K562 (cell line): ENCODE data around the gene TIMP2. TPM values are rescaled to one million over a fixed set of nuclear protein-coding genes. Genes with fewer than 3 reads are reported as not detected.

Experiments used
- ATAC-seq: fragments of 200-7000 bp; cut with Tn5 transposase; 3 replicates; pipeline ENCODE4 v1.9.1; 2020; ENCODE audit warnings: moderate library complexity
- BruUV-seq: library from RNA; stranded (reverse); fragments of 400-500 nt; replicated peaks from 2 replicates; lab custom pipeline; 2021; lab: Mats Ljungman, UMichigan
- CTCF ChIA-PET: fragments of 300-600 bp; formaldehyde crosslinking; extraction: SDS; loops from one replicate; lab custom pipeline; 2021; ENCODE audit warnings: low intra/inter-chr PET ratio; lab: Yijun Ruan, JAX
- POLR2A ChIA-PET: fragments of 300-600, 350-650 bp; sonication (Branson Sonifier 250); formaldehyde crosslinking; extraction: SDS; loops from one replicate; lab custom pipeline; 2021; ENCODE audit warnings: antibody characterized with exemption, inconsistent platforms; lab: Yijun Ruan, JAX
- DNase-seq, 4 experiments: peaks; one replicate each; pipeline versions ENCODE4 v3.0.0 to v3.0.0-alpha.2; 2011 to 2018; ENCODE audit warnings: low spot score in 3 of 4, mixed read lengths in 3 of 4; ENCODE audit errors: extremely low read depth in 1 of 4
- FAIRE-seq: peaks from 2 replicates; lab custom pipeline; 2011; peaks lifted over from hg19 to GRCh38; lab: Jason Lieb, UNC
- H2AFZ ChIP-seq: 2 replicates; pipeline ENCODE4 v1.6.0; 2011; ENCODE audit warnings: low read depth, low read length, control low read depth, inconsistent platforms
- H3K27ac ChIP-seq: fragments of 200-600 bp; 3 replicates; pipeline ENCODE4 v1.8.0; 2011; ENCODE audit warnings: low read depth, mild to moderate bottlenecking, control low read depth, inconsistent platforms, low read length, moderate library complexity, mixed read lengths; ENCODE audit errors: extremely low read depth
- H3K27me3 ChIP-seq, 2 experiments: fragments of 300-600 bp in 1 of 2; 2 replicates in 1 of 2; 3 replicates in 1 of 2; pipeline versions ENCODE4 v1.6.0 to v1.8.0; 2011; ENCODE audit warnings: inconsistent platforms in 2 of 2, low read length in 2 of 2, mild to moderate bottlenecking in 1 of 2, mixed read lengths in 1 of 2, moderate library complexity in 1 of 2; ENCODE audit not compliant: control insufficient read depth in 2 of 2, insufficient read depth in 2 of 2
- H3K36me3 ChIP-seq: fragments of 300-600 bp; 3 replicates; pipeline ENCODE4 v1.8.0; 2011; ENCODE audit warnings: mild to moderate bottlenecking, low read length, inconsistent platforms; ENCODE audit not compliant: control insufficient read depth, insufficient read depth
- H3K4me1 ChIP-seq, 2 experiments: fragments of 200-600 bp in 1 of 2; replicated peaks in 1 of 2; 2 replicates in 1 of 2; 3 replicates in 1 of 2; pipeline versions ENCODE4 v1.5.1 to v1.8.0; 2011; ENCODE audit warnings: inconsistent platforms in 2 of 2, low read length in 2 of 2, mild to moderate bottlenecking in 1 of 2, mixed read lengths in 1 of 2, moderate library complexity in 1 of 2; ENCODE audit not compliant: control insufficient read depth in 2 of 2, insufficient read depth in 2 of 2
- H3K4me2 ChIP-seq: 2 replicates; pipeline ENCODE4 v1.6.1; 2011; ENCODE audit warnings: low read length, control low read depth, inconsistent platforms, mixed read lengths; ENCODE audit not compliant: insufficient read depth
- H3K4me3 ChIP-seq: fragments of 200-600 bp; sonication (generic), shearing (Covaris generic); 2 replicates; pipeline ENCODE4 v1.5.1; 2016; ENCODE audit warnings: control low read depth, inconsistent platforms
- H3K79me2 ChIP-seq: fragments of 200-600 bp; 3 replicates; pipeline ENCODE4 v1.8.0; 2011; ENCODE audit warnings: low read length, inconsistent platforms; ENCODE audit not compliant: control insufficient read depth, insufficient read depth
- H3K9ac ChIP-seq, 2 experiments: 2 replicates each; pipeline versions ENCODE4 v1.6.0 to v1.6.1; 2011; ENCODE audit warnings: low read depth in 2 of 2, low read length in 2 of 2, control low read depth in 1 of 2, inconsistent platforms in 1 of 2, mild to moderate bottlenecking in 1 of 2, mixed read lengths in 1 of 2; ENCODE audit not compliant: insufficient read depth in 1 of 2
- H3K9me1 ChIP-seq: one replicate; pipeline ENCODE4 v1.6.0; 2011; ENCODE audit warnings: inconsistent platforms, mild to moderate bottlenecking, low read length, moderate library complexity; ENCODE audit not compliant: control insufficient read depth, insufficient read depth
- H3K9me3 ChIP-seq: replicated peaks from 2 replicates; pipeline ENCODE4 v1.5.1; 2011; ENCODE audit warnings: low read depth, low read length, inconsistent platforms; ENCODE audit not compliant: control insufficient read depth, insufficient read depth
- H4K20me1 ChIP-seq: replicated peaks from 2 replicates; pipeline ENCODE4 v1.6.1; 2011; ENCODE audit warnings: low read length, inconsistent platforms, mixed read lengths; ENCODE audit not compliant: control insufficient read depth, insufficient read depth
- CBFA2T2 ChIP-seq: fragments of 450-650 bp; conservative IDR thresholded peaks from 2 replicates; pipeline ENCODE4 v1.6.1; 2017; ENCODE audit warnings: mild to moderate bottlenecking
- CBX5 ChIP-seq: IDR thresholded peaks from 2 replicates; pipeline ENCODE4 v1.6.1; 2014; ENCODE audit warnings: low read depth, borderline replicate concordance
- GATAD2A ChIP-seq: fragments of 450-650 bp; IDR thresholded peaks from 2 replicates; pipeline ENCODE4 v1.6.1; 2017
- PHB2 ChIP-seq: fragments of 450-650 bp; IDR thresholded peaks from 2 replicates; pipeline ENCODE4 v1.6.1; 2017; ENCODE audit warnings: low read depth
- POLR2AphosphoS2 ChIP-seq: IDR thresholded peaks from 2 replicates; pipeline ENCODE4 v1.6.1; 2012; ENCODE audit warnings: low read length, improper control_type of control experiment
- POLR2G ChIP-seq: fragments of 200-400 bp; formaldehyde crosslinking; IDR thresholded peaks from 2 replicates; pipeline ENCODE4 v1.6.1; 2017; ENCODE audit warnings: low read depth, mild to moderate bottlenecking, antibody characterized with exemption, low read length, moderate library complexity
- RBFOX2 ChIP-seq: fragments of 200-400 bp; formaldehyde crosslinking; IDR thresholded peaks from 2 replicates; pipeline ENCODE4 v1.6.1; 2017; ENCODE audit warnings: low read depth, mild to moderate bottlenecking, low read length, moderate library complexity
- TRIM24 ChIP-seq, 2 experiments: fragments of 450-650 bp; IDR thresholded peaks; 2 replicates each; pipeline ENCODE4 v1.6.1; 2016
- ZNF263 ChIP-seq: sonication (generic); formaldehyde crosslinking; IDR thresholded peaks from 2 replicates; pipeline ENCODE4 v1.8.0; 2022; ENCODE audit warnings: mild to moderate bottlenecking, missing genetic modification reagents, borderline replicate concordance
- WGBS: fragments of 100-300 bp; shearing (Covaris generic); methylation state at CpG from one replicate; pipeline ENCODE4 v1.1.6; 2016; ENCODE audit warnings: low coverage, mixed read lengths; ENCODE audit not compliant: insufficient coverage; ENCODE audit errors: missing lambda C conversion rate; 5-methylcytosine and 5-hydroxymethylcytosine counted together
- in situ Hi-C: fragments of 300-500 bp; cut with MboI; formaldehyde crosslinking; loops from 4 replicates; pipeline ENCODE4 v1.15.0; 2018; ENCODE audit warnings: inconsistent platforms, mixed read lengths
- intact Hi-C: fragments of 100-400 bp; cut with micrococcal nuclease; formaldehyde crosslinking; loops from 2 replicates; pipeline ENCODE4 v1.14.2; 2022
- polyA plus RNA-seq, 8 experiments: library from polyadenylated mRNA; depleted of rRNA in 4 of 8; stranded (reverse) in 5 of 8; unstranded in 3 of 8; fragments of >200 nt; fragmentation: Nextera tagmentation in 2 of 8; fragmentation: Illumina TruSeq in 1 of 8; extraction: Ambion mirVana in 2 of 8; extraction: Trizol in 1 of 8; gene quantifications; 2 replicates each; pipeline versions ENCODE4 v1.2.1 to v1.2.3, GENCODE V29; 2011 to 2014; ENCODE audit warnings: inconsistent platforms in 1 of 8, missing spikeins in 1 of 8
- total RNA-seq, 7 experiments: library from RNA; depleted of rRNA in 6 of 7; stranded (reverse); fragments of >200 nt in 6 of 7; fragmentation: Illumina TruSeq in 2 of 7; extraction: Trizol in 2 of 7; gene quantifications; 2 replicates each; pipeline versions ENCODE4 v1.2.1 to v1.2.3, GENCODE V29; 2011 to 2021; ENCODE audit warnings: low replicate concordance in 1 of 7
- TF ChIP-seq, protein P1 (sequence below): fragments of 450-650 bp; formaldehyde crosslinking; IDR thresholded peaks from 2 replicates; pipeline ENCODE4 v1.4.0; 2020; ENCODE audit warnings: mild to moderate bottlenecking, moderate library complexity
- TF ChIP-seq, protein P2 (sequence below), 3 experiments: fragments of 200-800 bp in 1 of 3; fragments of 250-450 bp in 1 of 3; fragments of 450-650 bp in 1 of 3; sonication (Bioruptor Pico) in 1 of 3; sonication (Bioruptor generic) in 1 of 3; formaldehyde crosslinking in 1 of 3; IDR thresholded peaks; 2 replicates each; pipeline versions ENCODE4 v1.6.1 to v1.8.0; 2016 to 2022; ENCODE audit warnings: mild to moderate bottlenecking in 2 of 3, missing genetic modification characterization in 2 of 3, missing compliant biosample characterization in 1 of 3, moderate library complexity in 1 of 3

TIMP2 gene
- total and polyA plus RNA-seq, 9 of the 15 experiments (the other 6 are each of a cell fraction or from before 2014, with no cell fraction given): 0.55 TPM; not detected in 8

DNA sequence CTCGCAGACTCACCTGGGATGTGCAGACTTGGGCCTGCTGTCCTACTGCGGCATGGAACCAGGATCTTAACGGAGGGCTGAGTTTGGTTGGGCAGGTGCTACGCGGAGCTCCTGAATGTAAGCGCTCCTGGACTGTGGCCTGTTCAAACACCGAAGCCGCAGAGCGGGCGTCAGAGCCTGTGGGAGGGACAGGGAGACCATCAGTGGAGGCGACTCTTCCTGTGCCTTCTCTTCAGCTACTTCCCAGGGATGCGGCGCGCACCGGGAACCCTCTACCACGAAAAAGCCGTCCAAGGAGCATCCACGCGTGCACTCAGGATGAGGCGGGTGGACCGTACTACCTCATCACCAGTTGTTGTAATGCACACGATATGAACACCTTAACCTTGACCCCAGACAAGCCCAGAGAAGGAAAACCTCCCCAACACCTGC, 86.6 kb downstream of the TIMP2 start:
- Histone ChIP-seq H3K79me2 (peaks cover 43% of the 10 kb centered on the region), H3K27me3 (no peaks in the 10 kb centered on the region), H4K20me1 (peaks cover 15% of the 10 kb centered on the region), H3K4me3 (no peak overlapping the region), H3K9me1 (peaks cover 4% of the 10 kb centered on the region), H3K4me2 (no peak overlapping the region), H3K36me3 (peaks cover 50% of the 10 kb centered on the region), H3K9me3 (no peaks in the 10 kb centered on the region), H2AFZ (no peak overlapping the region), H3K4me1 (peaks cover 17 to 30% of the 10 kb centered on the region in 2 experiments), H3K9ac (peak overlapping the region in 1 of 2 experiments; percentile 70; a peak in 2 of 4 replicates), H3K27ac (no peak overlapping the region)
- FAIRE-seq: no peak
- no peak for ATAC-seq
- WGBS: 87% methylated on average over 22 of the region's 22 CpGs
- intact Hi-C loops (no loop called here), in situ Hi-C loops (no loop called here)
- TF ChIP-seq TRIM24 (IDR thresholded peaks at IDR 0.05) (no peak), RBFOX2 (peak; percentile 44), POLR2G (0 out of 2 replicates have a peak, but pooled peaks have one; percentile 31)
- no TSS peak for BruUV-seq
- CTCF ChIA-PET: no interaction called here
- POLR2A ChIA-PET: interaction anchor here (0.9 kb wide), 2 partner anchors 20 to 54 kb away, joined by 4 read pairs; no protein-coding TSS in a partner anchor
- peak in 2 of 4 experiments; percentile 12 for DNase-seq

DNA sequence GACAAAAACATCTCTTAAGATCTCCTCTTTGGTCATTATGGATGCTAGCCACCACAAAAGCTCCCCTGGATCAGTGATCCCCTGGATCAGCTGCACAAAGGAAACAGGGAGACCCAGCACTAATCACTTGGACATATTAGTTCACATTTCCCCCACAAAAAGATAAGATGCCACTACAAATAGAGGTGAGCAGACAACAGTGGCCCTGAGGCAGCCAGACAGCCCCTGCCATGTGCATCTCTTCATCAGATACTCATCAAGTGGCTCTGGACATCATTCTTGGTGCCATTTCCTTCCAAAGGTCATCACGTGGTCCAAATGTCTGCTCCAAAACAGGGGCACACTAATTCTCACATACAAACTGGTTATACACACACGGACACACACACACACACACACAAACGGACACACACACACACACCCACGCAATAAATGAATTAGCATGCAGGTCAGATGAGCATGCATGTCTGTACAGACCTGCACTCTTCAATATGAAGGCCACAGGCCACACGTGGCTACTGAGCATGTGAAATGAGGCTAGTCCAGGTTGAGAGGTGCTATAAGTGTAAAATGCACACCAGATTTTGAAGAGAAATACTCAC, 88.7 kb downstream of the TIMP2 start:
- FAIRE-seq (no peak), ATAC-seq (no peak), DNase-seq (no peak)
- in situ Hi-C loops (no loop called here), intact Hi-C loops (no loop called here)
- H3K9me3 ChIP-seq: no peaks in the 10 kb centered on the region
- no TSS peak for BruUV-seq
- no peak overlapping the region for H3K9ac ChIP-seq
- H3K4me2 ChIP-seq: no peak overlapping the region
- WGBS: 77% methylated on average over 5 of the region's 5 CpGs
- H3K36me3 ChIP-seq: peaks cover 71% of the 10 kb centered on the region
- no peak overlapping the region for H3K27ac ChIP-seq
- no peak overlapping the region for H2AFZ ChIP-seq
- POLR2A ChIA-PET: interaction anchor here (0.8 to 1.0 kb wide), 2 partner anchors 9 to 105 kb away, joined by 3 read pairs; no protein-coding TSS in a partner anchor
- peaks cover 13 to 22% of the 10 kb centered on the region in 2 experiments for H3K4me1 ChIP-seq
- no peaks in the 10 kb centered on the region for H3K27me3 ChIP-seq
- peaks cover 4% of the 10 kb centered on the region for H3K9me1 ChIP-seq
- no peak overlapping the region for H3K4me3 ChIP-seq
- H4K20me1 ChIP-seq: peaks cover 15% of the 10 kb centered on the region
- CTCF ChIA-PET: no interaction called here
- H3K79me2 ChIP-seq: peaks cover 43% of the 10 kb centered on the region
- TF ChIP-seq CBX5: no peak
- no peak for TF ChIP-seq POLR2AphosphoS2
- no peak for TF ChIP-seq GATAD2A
- TF ChIP-seq CBFA2T2: no peak
- no peak for TF ChIP-seq ZNF263
- TF ChIP-seq PHB2: no peak
- TF ChIP-seq, protein P1, sequence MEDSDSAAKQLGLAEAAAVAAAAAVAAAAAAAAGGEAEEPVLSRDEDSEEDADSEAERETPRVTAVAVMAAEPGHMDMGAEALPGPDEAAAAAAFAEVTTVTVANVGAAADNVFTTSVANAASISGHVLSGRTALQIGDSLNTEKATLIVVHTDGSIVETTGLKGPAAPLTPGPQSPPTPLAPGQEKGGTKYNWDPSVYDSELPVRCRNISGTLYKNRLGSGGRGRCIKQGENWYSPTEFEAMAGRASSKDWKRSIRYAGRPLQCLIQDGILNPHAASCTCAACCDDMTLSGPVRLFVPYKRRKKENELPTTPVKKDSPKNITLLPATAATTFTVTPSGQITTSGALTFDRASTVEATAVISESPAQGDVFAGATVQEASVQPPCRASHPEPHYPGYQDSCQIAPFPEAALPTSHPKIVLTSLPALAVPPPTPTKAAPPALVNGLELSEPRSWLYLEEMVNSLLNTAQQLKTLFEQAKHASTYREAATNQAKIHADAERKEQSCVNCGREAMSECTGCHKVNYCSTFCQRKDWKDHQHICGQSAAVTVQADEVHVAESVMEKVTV (CRISPR knock-in tag): no peak
- TF ChIP-seq, protein P2, sequence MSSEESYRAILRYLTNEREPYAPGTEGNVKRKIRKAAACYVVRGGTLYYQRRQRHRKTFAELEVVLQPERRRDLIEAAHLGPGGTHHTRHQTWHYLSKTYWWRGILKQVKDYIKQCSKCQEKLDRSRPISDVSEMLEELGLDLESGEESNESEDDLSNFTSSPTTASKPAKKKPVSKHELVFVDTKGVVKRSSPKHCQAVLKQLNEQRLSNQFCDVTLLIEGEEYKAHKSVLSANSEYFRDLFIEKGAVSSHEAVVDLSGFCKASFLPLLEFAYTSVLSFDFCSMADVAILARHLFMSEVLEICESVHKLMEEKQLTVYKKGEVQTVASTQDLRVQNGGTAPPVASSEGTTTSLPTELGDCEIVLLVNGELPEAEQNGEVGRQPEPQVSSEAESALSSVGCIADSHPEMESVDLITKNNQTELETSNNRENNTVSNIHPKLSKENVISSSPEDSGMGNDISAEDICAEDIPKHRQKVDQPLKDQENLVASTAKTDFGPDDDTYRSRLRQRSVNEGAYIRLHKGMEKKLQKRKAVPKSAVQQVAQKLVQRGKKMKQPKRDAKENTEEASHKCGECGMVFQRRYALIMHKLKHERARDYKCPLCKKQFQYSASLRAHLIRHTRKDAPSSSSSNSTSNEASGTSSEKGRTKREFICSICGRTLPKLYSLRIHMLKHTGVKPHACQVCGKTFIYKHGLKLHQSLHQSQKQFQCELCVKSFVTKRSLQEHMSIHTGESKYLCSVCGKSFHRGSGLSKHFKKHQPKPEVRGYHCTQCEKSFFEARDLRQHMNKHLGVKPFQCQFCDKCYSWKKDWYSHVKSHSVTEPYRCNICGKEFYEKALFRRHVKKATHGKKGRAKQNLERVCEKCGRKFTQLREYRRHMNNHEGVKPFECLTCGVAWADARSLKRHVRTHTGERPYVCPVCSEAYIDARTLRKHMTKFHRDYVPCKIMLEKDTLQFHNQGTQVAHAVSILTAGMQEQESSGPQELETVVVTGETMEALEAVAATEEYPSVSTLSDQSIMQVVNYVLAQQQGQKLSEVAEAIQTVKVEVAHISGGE (CRISPR knock-in tag; IDR thresholded peaks at IDR 0.05): no peak
